Subcutaneous adipose tissue (tissue), 4 donors: ENCODE results near the gene CARNS1. TPM values are rescaled to one million over a fixed set of nuclear protein-coding genes. Genes with fewer than 3 reads are reported as not detected.

Experiments used
- CTCF ChIP-seq: fragments of 450-650 bp; IDR thresholded peaks from one replicate; pipeline ENCODE4 v1.5.1; 2016; ENCODE audit warnings: low read depth, mild to moderate bottlenecking, control low read depth, antibody characterized with exemption, moderate library complexity
- total RNA-seq, 4 donors: library from RNA; depleted of rRNA; stranded (reverse); fragments of >200 nt; gene quantifications; one replicate each; pipeline ENCODE4 v1.1.0, GENCODE V29; 2016

CARNS1 gene
- total RNA-seq, 4 donors from 2014 or later: 0.17 to 0.38 (median 0.22) TPM; not detected in 1

GRCh38 chr11:67395555-67396258, 19.8 kb upstream of the CARNS1 start:
- TF ChIP-seq CTCF: no peak

GRCh38 chr11:67396259-67396581, 19.3 kb upstream of the CARNS1 start:
- no peak for TF ChIP-seq CTCF

- no peak for TF ChIP-seq CTCF
Measured at GRCh38 chr11:67396587-67397389, 18.7 kb upstream of the CARNS1 start.

- no peak for TF ChIP-seq CTCF
Measured at GRCh38 chr11:67397536-67397935, 17.9 kb upstream of the CARNS1 start.

GRCh38 chr11:67397986-67398660, 17.4 kb upstream of the CARNS1 start:
- TF ChIP-seq CTCF: no peak

- TF ChIP-seq CTCF: no peak
Measured at GRCh38 chr11:67398661-67399563, 16.6 kb upstream of the CARNS1 start.
